Measurements from ENCODE around the gene LIPE.

DNA sequence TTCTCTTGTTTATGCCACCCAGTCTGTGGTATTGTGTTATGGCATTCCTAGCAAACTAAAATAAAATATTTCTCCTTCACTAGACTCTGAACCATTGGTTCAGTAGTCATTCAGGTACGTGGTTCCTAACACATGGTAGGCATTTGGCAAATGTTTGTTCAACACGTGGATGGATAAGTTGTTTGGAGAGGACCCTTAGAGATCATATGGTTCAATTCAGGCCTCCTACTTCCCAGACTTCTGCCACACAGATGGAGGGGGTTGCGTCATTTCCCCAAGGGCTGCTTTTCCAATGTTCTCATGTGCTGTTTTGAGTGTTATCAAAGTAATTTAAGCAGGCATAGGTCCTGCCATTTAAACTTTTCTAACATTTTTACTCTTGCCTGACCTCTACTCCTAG is 8.8 kb upstream of the LIPE start:
- TF ChIP-seq, protein P1, sequence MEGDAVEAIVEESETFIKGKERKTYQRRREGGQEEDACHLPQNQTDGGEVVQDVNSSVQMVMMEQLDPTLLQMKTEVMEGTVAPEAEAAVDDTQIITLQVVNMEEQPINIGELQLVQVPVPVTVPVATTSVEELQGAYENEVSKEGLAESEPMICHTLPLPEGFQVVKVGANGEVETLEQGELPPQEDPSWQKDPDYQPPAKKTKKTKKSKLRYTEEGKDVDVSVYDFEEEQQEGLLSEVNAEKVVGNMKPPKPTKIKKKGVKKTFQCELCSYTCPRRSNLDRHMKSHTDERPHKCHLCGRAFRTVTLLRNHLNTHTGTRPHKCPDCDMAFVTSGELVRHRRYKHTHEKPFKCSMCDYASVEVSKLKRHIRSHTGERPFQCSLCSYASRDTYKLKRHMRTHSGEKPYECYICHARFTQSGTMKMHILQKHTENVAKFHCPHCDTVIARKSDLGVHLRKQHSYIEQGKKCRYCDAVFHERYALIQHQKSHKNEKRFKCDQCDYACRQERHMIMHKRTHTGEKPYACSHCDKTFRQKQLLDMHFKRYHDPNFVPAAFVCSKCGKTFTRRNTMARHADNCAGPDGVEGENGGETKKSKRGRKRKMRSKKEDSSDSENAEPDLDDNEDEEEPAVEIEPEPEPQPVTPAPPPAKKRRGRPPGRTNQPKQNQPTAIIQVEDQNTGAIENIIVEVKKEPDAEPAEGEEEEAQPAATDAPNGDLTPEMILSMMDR (conservative IDR thresholded peaks at IDR 0.05; ENCODE audit: low read depth, low read length): no peak
- no peak for TF ChIP-seq EZH2 (IDR thresholded peaks at IDR 0.05; ENCODE audit: borderline replicate concordance, low read depth, low read length, poor library complexity, severe bottlenecking)

Data from A673 (cell line).